SK-N-MC (cell line): ENCODE measurements around the gene PLD6.

Experiments
- EZH2 ChIP-seq: fragments of 200-600 bp; sonication (generic); IDR thresholded peaks from one replicate; pipeline ENCODE4 v1.6.1; 2017; ENCODE audit warnings: antibody characterized with exemption
- FOXP2 ChIP-seq: optimal IDR thresholded peaks from 2 replicates; pipeline ENCODE3; 2011; ENCODE audit warnings: mild to moderate bottlenecking, moderate library complexity; ENCODE audit not compliant: insufficient read depth; ENCODE audit errors: extremely low read length, control extremely low read depth
- POLR2AphosphoS5 ChIP-seq: IDR thresholded peaks from 2 replicates; pipeline ENCODE4 v1.6.1; 2012; ENCODE audit warnings: mild to moderate bottlenecking, low read depth, low read length, borderline replicate concordance

DNA sequence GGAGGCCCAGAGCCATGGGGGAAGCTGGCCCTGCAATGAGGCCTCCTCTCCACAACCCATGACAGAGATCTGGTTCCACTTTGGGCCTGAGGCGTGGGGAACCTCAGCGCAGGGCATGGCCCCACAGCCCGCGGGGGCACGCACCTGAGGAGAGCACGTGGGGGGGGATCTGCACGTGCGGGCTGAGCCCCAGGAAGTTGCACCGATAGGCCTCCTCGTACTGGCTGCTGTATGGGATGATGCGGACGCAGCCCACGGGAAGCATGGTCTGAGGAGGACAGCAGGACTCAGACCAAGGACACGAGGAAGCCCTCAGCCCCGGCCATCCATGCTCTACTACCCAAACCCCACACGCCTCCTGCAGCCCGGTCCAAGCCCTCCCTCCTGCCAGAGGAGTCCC, 10.1 kb upstream of the PLD6 start:
- TF ChIP-seq POLR2AphosphoS5: no peak
- TF ChIP-seq EZH2: no peak
- TF ChIP-seq FOXP2: no peak
